ENCODE measurements around the gene RYR3.

The RYR3 gene

GRCh38 chr15:33490703-33491102 lies 179.9 kb downstream of the RYR3 start:
- no peak for DNase-seq (ENCODE audit: low read depth)
- no peak for TF ChIP-seq CTCF (conservative IDR thresholded peaks at IDR 0.05; ENCODE audit: low read depth, low read length)
- no peak overlapping the region for H3K4me3 ChIP-seq (ENCODE audit: low read length)

GRCh38 chr15:33492434-33493052 lies 181.8 kb downstream of the RYR3 start:
- no peak overlapping the region for H3K4me3 ChIP-seq (ENCODE audit: low read length)
- DNase-seq (ENCODE audit: low read depth), result no peak
- no peak for TF ChIP-seq CTCF (conservative IDR thresholded peaks at IDR 0.05; ENCODE audit: low read depth, low read length)

DNA sequence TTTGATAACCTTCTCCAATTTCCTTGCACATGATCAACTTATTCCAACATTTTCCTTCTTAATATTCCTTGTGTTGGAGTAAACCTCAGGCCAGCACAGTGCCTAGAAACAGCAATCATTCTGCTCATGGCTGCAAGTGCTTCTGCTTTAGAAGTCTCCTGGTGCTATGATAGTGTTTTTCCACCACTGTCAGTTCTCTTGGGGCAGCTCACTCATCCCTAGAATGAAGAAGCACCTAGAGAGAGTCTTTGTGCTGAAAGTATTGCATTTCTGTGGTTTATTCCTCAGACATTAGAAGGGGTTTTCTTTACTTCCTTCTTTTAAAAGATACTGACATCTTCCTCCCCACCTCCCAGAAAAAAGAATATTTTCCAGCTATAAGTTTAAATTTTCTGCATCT lies 183.5 kb downstream of the RYR3 start:
- TF ChIP-seq CTCF (conservative IDR thresholded peaks at IDR 0.05; ENCODE audit: low read depth, low read length), result no peak
- H3K4me3 ChIP-seq (ENCODE audit: low read length), result no peak overlapping the region
- no peak for DNase-seq (ENCODE audit: low read depth)

DNA sequence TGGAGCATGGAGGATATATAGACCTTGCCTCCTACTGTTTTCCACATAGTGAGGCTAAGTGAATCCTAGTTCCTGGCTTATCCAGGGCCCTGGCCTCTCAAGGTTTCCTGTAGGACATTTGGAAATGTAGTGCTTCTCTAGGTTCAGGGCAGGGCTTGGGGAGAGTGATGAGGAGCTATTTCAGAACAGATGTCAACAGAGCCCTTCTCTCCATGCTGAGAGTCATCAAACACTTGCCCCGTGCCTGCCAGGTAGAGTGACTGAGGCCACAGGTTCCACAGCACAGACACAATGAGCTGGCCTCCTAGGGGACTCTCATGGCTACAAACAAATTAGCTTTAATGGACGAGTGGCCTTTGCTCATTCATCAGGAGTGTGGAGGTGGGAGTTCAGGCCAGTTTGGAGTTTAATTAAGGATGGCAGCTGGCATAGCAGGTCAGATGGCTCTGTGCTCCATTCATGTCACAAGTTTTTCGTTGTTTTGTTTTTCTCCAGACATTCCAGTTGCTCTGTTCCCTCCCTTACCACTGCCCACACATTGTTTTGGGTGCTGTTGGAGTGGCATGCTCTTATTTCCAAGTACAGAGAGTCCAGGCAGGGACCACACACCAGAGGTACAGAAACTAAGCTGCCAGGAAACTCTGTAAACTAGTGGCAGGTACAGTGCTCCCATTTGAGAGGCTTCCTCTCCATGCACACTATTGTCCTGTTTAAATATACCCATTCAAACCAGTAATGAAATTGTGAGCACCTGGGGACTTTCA lies 189.8 kb downstream of the RYR3 start:
- H3K4me3 ChIP-seq (ENCODE audit: low read length), result no peak overlapping the region
- TF ChIP-seq CTCF (conservative IDR thresholded peaks at IDR 0.05; ENCODE audit: low read depth, low read length), result no peak
- no peak for DNase-seq (ENCODE audit: low read depth)

GRCh38 chr15:33503681-33504080 lies 192.9 kb downstream of the RYR3 start:
- no peak for DNase-seq (ENCODE audit: low read depth)
- no peak overlapping the region for H3K4me3 ChIP-seq (ENCODE audit: low read length)

DNA sequence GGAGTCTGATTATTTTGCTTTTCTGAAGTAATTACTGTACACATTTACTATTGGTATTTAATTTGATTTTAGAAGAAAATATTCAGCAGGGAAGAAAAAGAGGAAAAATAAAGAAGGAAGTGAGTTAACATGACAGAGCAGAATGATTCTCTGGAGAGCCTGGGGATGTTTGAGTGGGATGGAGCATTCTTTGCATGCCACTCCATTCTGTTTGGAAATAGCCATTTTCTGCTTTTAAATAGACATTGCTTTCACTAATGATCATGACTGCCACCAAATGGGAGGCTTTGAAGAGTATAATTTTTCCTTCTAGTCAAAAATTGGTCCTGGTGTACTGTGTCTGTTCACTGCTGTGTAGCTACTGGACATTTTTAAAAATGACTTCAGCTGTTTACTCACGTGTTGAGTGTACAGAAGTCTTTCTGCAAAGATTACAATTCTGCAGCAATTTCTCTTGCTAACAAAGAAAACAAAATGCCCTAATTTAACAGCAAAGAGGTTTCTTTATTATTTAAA lies 196.1 kb downstream of the RYR3 start:
- no peak overlapping the region for H3K4me3 ChIP-seq (ENCODE audit: low read length)
- no peak for TF ChIP-seq CTCF (conservative IDR thresholded peaks at IDR 0.05; ENCODE audit: low read depth, low read length)
- no peak for DNase-seq (ENCODE audit: low read depth)

More at GRCh38 chr15:33503681-33504080, 192.9 kb downstream of the RYR3 start:
- no peak for TF ChIP-seq CTCF (conservative IDR thresholded peaks at IDR 0.05; ENCODE audit: low read depth, low read length)

- no peak for TF ChIP-seq CTCF (conservative IDR thresholded peaks at IDR 0.05; ENCODE audit: low read depth, low read length)
- no peak overlapping the region for H3K4me3 ChIP-seq (ENCODE audit: low read length)
- DNase-seq (ENCODE audit: low read depth), result no peak
Observed at GRCh38 chr15:33508703-33509102, 197.9 kb downstream of the RYR3 start.
